IgD-negative memory B cell (primary cell): Measurements from ENCODE around the gene ZPR1. TPM values are rescaled to one million over a fixed set of nuclear protein-coding genes. Genes with fewer than 3 reads are reported as not detected.
A peak's percentile ranks its signal among the peaks of the same experiment; 100 is the strongest.
"Not testable (repeated sequence)": the region's sequence is repeated elsewhere in the genome, so short reads cannot be mapped to it uniquely, and the experiment has no call there.

ENCODE experiments used
- H3K27ac Mint-ChIP-seq, 3 donors: one replicate each; pipeline ENCODE4 v1.8.0; 2020 to 2022; ENCODE audit warnings: mild to moderate bottlenecking in 3 of 3, mixed read lengths in 3 of 3, moderate library complexity in 1 of 3
- H3K27me3 Mint-ChIP-seq: one replicate; pipeline ENCODE4 v1.8.0; 2021; ENCODE audit warnings: mixed read lengths
- H3K36me3 Mint-ChIP-seq: one replicate; pipeline ENCODE4 v1.8.0; 2020; ENCODE audit warnings: mild to moderate bottlenecking, mixed read lengths
- H3K4me1 Mint-ChIP-seq, 3 donors: one replicate each; pipeline ENCODE4 v1.8.0; 2020 to 2022; ENCODE audit warnings: mixed read lengths in 3 of 3, mild to moderate bottlenecking in 1 of 3
- H3K4me3 Mint-ChIP-seq, 4 donors: one replicate each; pipeline ENCODE4 v1.8.0; 2020 to 2022; ENCODE audit warnings: mild to moderate bottlenecking in 4 of 4, mixed read lengths in 4 of 4, moderate library complexity in 3 of 4
- H3K9me3 Mint-ChIP-seq, 3 donors: one replicate each; pipeline ENCODE4 v1.8.0; 2020 to 2021; ENCODE audit warnings: mixed read lengths in 3 of 3, mild to moderate bottlenecking in 1 of 3
- polyA plus RNA-seq: library from polyadenylated mRNA; unstranded; fragments of 300-500 nt; fragmentation: Illumina TruSeq; gene quantifications from one replicate; pipeline ENCODE4 v1.2.3, GENCODE V29; 2021

The ZPR1 gene
- polyA plus RNA-seq, 1 donor from 2014 or later, result 56.3 TPM

DNA sequence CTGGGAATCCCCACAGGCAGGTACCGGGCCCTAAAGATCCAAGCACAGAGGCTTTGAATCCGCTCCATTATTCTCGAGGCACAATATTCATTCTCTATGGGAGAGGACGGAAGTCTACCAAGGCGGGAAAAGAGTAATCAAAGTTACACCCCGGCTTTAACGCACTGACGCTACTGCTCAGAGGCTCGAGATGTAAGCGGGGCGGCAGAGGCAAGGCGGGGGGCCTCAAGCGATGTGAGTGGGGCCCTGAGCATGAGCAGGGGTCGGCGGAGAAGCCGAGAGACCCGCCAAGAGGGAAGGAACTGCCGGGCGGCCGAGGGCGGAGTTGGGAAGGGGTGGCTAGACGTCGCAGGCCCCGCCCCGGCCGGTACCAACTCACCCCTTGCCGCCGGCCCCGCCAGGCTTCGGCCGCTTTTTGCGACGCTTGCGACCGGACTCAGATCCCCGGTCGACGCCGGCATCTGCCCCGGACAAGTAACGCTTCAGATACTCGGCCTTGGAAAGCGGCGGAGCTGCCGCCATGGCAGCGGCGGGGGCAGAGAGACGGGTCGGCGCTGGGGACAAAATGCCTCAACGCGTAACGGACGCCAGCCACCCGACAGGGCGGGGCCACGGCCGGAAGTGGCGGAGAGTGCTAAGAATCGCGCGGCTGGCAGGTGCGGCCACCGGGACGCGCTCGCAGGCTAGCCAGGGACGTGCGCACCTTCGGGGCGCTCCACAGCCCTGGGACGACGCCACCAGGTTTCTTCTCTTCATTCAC is 15.2 kb downstream of the ZPR1 start, which contains the start of gene BUD13:
BUD13 (minus strand) TSS at position 545 of the 760 bp plus-strand sequence; CDS start at position 522, 23 bp downstream.
- H3K9me3 Mint-ChIP-seq, result no peaks in the 10 kb centered on the region

DNA sequence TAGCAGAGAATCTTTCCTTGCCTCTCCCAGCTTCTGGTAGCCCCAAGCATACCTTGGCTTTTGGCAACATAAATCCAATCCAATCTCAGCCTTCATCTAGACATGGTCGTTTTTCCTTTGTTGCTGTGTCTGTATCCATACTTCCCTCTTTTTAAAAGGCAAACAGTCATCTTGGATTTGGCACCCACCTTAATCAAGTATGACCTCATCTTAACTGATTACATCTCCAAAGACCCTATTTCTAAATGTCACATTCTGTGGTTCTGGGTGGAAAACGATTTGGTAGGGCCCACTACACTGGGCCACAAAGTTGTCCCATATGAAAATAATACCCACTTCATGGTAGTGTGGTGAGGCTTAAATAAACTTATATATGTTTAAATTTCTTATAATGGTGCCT is 15.9 kb downstream of the ZPR1 start:
- Mint-ChIP-seq H3K27ac (peak overlapping the region; percentile 97 to 100 (median 98)), H3K27me3 (no peaks in the 10 kb centered on the region), H3K9me3 (no peaks in the 10 kb centered on the region), H3K4me3 (peak overlapping the region; percentile 95 to 99 (median 96)), H3K36me3 (peaks cover 6% of the 10 kb centered on the region), H3K4me1 (peaks cover 20 to 29% (median 27%) of the 10 kb centered on the region in 3 donors)

More for the DNA sequence above, 15.2 kb downstream of the ZPR1 start, which contains the start of gene BUD13:
- Mint-ChIP-seq H3K27me3 (no peaks in the 10 kb centered on the region), H3K36me3 (peaks cover 6% of the 10 kb centered on the region), H3K27ac (peak within 1 kb of the TSS; percentile 97 to 100 (median 98)), H3K4me3 (peak within 1 kb of the TSS; percentile 95 to 99 (median 96)), H3K4me1 (peaks cover 20 to 29% (median 27%) of the 10 kb centered on the region in 3 donors)

GRCh38 chr11:116762132-116762531 is 25.7 kb downstream of the ZPR1 start:
- H3K27ac Mint-ChIP-seq, result no peak overlapping the region
- peaks cover 5% of the 10 kb centered on the region for H3K36me3 Mint-ChIP-seq
- H3K4me3 Mint-ChIP-seq, result no peak overlapping the region
- H3K4me1 Mint-ChIP-seq, result peaks cover 3 to 4% (median 4%) of the 10 kb centered on the region in 3 donors
- no peaks in the 10 kb centered on the region for H3K9me3 Mint-ChIP-seq
- no peaks in the 10 kb centered on the region for H3K27me3 Mint-ChIP-seq

DNA sequence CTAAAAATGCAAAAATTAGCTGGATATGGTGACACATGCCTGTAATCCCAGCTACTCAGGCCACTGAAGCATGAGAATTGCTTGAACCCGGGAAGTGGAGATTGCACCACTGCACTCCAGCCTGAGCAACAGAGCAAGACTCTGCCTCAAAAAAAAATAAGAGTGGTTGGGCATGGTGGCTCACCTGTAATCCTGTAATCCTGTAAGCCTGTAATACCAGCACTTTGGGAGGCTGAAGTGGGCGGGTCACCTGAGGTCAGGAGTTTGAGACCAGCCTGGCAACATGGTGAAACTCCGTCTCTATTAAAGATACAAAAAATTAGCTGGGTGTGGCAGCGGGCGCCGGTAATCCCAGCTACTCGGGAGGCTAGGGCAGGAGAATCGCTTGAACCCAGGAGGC is 31.8 kb downstream of the ZPR1 start:
- not testable (repeated sequence) for H3K27ac Mint-ChIP-seq, H3K36me3 Mint-ChIP-seq, H3K9me3 Mint-ChIP-seq, H3K4me1 Mint-ChIP-seq, H3K27me3 Mint-ChIP-seq, H3K4me3 Mint-ChIP-seq

GRCh38 chr11:116750070-116750718 is 37.6 kb downstream of the ZPR1 start:
- Mint-ChIP-seq H3K27ac (no peak overlapping the region), H3K36me3 (peaks cover 6% of the 10 kb centered on the region), H3K27me3 (no peaks in the 10 kb centered on the region), H3K4me1 (no peaks in the 10 kb centered on the region), H3K9me3 (no peaks in the 10 kb centered on the region), H3K4me3 (no peak overlapping the region)

DNA sequence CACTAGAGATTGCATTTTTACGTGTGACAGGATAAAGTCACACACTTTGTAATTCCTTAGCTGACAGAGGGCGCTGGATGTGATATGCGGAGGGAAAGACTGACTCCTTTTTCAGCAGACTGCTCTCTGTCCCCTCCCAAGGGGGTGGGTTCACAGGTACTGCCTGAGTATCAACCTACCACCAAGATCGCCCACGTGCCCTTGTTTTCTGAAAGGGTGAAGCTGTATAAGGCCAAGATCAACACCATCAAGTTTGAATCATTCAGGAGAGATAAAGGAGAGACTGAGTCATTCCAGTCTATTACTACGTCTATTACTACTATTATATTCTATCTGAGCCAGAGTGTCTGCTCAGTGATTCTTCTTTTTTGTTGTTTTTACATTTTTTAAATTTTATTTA is 45.7 kb downstream of the ZPR1 start:
- Mint-ChIP-seq H3K4me1 (peaks cover 0 to 2% (median 1%) of the 10 kb centered on the region in 3 donors), H3K9me3 (no peaks in the 10 kb centered on the region), H3K27ac (peak overlapping the region in 1 of 3 donors; percentile 89), H3K36me3 (peaks cover 6% of the 10 kb centered on the region), H3K4me3 (no peak overlapping the region), H3K27me3 (no peaks in the 10 kb centered on the region)

GRCh38 chr11:116740741-116741140 is 47.1 kb downstream of the ZPR1 start:
- Mint-ChIP-seq H3K9me3 (no peaks in the 10 kb centered on the region), H3K27me3 (no peaks in the 10 kb centered on the region), H3K4me1 (peaks cover 0 to 2% (median 1%) of the 10 kb centered on the region in 3 donors), H3K36me3 (peaks cover 4% of the 10 kb centered on the region), H3K27ac (peak overlapping the region in 1 of 3 donors; percentile 51), H3K4me3 (no peak overlapping the region)

- Mint-ChIP-seq H3K4me1 (peaks cover 0 to 3% (median 2%) of the 10 kb centered on the region in 3 donors), H3K27me3 (no peaks in the 10 kb centered on the region), H3K9me3 (no peaks in the 10 kb centered on the region), H3K36me3 (peaks cover 4% of the 10 kb centered on the region), H3K4me3 (no peak overlapping the region), H3K27ac (peak overlapping the region in 1 of 3 donors; percentile 24)
Observed at GRCh38 chr11:116738975-116739374, 48.8 kb downstream of the ZPR1 start.

DNA sequence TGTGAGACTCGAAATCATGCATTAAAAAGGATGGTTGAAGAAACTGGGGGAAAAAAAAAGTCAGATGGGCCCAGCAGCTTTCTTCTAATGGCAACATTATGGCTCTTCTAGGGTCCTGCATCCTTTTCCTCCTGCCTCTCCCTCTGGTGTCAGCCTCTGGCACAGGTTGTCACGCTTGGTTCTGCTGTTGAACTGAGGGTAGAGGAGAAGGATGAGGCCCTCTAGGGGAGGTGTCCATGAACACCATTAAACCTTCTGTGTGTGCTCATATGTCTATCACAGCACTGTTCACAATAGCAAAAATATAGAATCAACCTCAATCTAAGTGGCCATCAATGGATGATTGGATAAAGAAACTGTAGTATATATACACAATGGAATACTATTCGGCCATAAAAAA is 51.1 kb downstream of the ZPR1 start:
- H3K27me3 Mint-ChIP-seq, result peaks cover 9% of the 10 kb centered on the region
- no peak overlapping the region for H3K27ac Mint-ChIP-seq
- H3K4me3 Mint-ChIP-seq, result no peak overlapping the region
- peaks cover 4% of the 10 kb centered on the region for H3K36me3 Mint-ChIP-seq
- no peaks in the 10 kb centered on the region for H3K9me3 Mint-ChIP-seq
- H3K4me1 Mint-ChIP-seq, result peaks cover 4 to 13% (median 10%) of the 10 kb centered on the region in 3 donors

DNA sequence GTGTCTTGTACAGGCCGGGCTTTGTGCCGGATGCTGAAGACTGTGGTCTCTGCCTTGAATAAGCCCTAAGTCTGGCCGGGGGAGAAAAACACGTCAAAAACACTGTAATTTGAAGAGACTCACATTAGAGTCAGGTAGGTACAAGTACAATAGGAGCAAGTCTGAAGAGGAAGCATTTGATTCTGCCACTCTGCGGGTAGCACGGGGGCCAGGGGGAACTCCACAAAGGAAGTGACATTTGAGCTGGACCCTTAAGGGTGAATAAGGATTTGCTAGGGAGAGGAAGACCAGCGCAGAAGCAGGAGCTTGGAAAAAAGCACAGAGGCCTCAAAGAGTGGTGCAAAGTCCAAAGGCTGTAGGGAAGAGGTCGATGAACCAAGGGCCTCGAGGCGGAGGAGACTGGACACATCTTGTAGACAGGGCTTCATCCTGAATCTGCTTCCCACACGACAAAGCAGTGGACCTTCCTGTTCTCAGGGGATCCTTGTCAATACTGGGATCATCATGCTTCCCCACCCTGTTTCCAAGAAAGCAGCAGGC is 53.8 kb downstream of the ZPR1 start:
- peaks cover under 1% of the 10 kb centered on the region for H3K36me3 Mint-ChIP-seq
- peaks cover 4 to 13% (median 10%) of the 10 kb centered on the region in 3 donors for H3K4me1 Mint-ChIP-seq
- H3K9me3 Mint-ChIP-seq, result no peaks in the 10 kb centered on the region
- H3K27ac Mint-ChIP-seq, result no peak overlapping the region
- H3K27me3 Mint-ChIP-seq, result peaks cover 10% of the 10 kb centered on the region
- H3K4me3 Mint-ChIP-seq, result no peak overlapping the region

DNA sequence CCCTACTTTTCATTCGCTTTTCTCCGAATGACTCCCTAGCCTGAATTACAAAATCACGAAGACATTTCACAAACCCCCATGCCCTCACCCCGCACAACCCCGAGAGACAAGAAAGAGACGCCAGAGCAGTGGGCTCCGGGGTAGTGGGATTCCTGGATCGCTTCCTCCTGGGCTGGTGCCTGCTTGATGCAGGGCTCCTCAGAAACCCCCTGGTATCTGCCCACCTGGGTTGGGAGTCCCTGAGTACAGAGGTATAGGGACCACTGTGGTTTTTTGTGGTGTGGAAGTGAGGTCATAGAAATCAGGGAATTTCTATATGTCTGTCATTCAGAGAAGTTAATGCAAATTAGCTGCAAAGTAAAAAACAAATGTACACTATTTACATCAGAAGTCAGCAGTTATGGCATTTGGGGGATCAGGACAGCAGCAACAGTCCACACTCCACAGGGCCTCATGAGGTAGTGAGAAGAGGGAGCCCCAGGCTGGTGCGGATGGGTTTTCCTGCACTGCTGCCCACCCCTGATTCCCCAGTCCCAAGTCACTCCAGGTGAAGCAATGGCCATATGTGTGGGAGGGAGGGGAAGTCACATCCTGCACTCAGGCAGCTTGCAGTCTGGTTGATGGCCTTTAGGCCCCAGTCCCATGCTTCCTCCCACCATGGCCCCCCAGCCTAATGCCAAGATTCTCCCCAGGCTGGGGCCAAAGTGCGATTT is 54.6 kb downstream of the ZPR1 start:
- peaks cover 12% of the 10 kb centered on the region for H3K27me3 Mint-ChIP-seq
- no peaks in the 10 kb centered on the region for H3K9me3 Mint-ChIP-seq
- H3K4me3 Mint-ChIP-seq, result peak overlapping the region in 2 of 4 donors; percentile 87 to 91
- no peak overlapping the region for H3K27ac Mint-ChIP-seq
- peaks cover 4 to 13% (median 10%) of the 10 kb centered on the region in 3 donors for H3K4me1 Mint-ChIP-seq
- no peaks in the 10 kb centered on the region for H3K36me3 Mint-ChIP-seq

- no peak overlapping the region for H3K27ac Mint-ChIP-seq
- peaks cover 12% of the 10 kb centered on the region for H3K27me3 Mint-ChIP-seq
- H3K9me3 Mint-ChIP-seq, result no peaks in the 10 kb centered on the region
- no peaks in the 10 kb centered on the region for H3K36me3 Mint-ChIP-seq
- H3K4me1 Mint-ChIP-seq, result peaks cover 4 to 13% (median 10%) of the 10 kb centered on the region in 3 donors
- H3K4me3 Mint-ChIP-seq, result peak overlapping the region in 2 of 4 donors; percentile 87 to 91
Observed at GRCh38 chr11:116732271-116733042, 55.4 kb downstream of the ZPR1 start.

- Mint-ChIP-seq H3K27ac (peak overlapping the region in 1 of 3 donors; percentile 17), H3K9me3 (no peaks in the 10 kb centered on the region), H3K36me3 (no peaks in the 10 kb centered on the region), H3K4me3 (no peak overlapping the region), H3K4me1 (peaks cover 4 to 13% (median 10%) of the 10 kb centered on the region in 3 donors), H3K27me3 (peaks cover 12% of the 10 kb centered on the region)
Observed at GRCh38 chr11:116731821-116732220, 56.0 kb downstream of the ZPR1 start.

DNA sequence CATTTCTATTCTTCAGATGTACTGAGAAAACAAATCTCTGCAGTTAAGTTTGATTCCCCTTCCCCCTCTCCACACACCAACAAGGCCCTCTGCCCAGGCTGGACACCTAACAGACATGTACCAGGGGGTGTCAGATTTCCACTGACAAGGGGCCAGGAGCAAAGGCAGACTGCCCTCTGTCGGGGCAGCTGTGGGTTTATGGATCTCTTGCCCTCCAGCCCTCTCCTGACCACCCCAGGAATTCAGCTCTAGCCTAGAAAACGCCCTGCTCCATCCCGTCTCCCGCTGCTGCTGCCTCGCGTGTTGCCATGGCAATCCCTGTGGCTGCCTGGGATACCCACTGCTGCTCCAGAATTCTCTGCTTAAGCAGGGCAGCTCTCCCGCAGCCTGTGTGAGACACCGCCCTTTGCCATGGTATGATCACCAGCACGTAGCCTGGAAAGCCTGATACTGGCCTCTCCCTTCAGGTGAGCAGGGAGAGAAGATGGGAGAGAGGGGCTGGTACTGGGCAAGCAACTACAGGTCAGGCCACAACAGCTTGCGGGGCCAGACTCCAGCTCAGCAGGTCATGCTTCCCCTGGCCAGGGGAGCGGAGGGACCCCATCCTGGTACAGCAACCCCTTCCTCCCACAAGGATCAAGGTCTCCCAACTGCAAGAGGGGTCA is 56.6 kb downstream of the ZPR1 start:
- Mint-ChIP-seq H3K9me3 (no peaks in the 10 kb centered on the region), H3K4me1 (peaks cover 4 to 13% (median 10%) of the 10 kb centered on the region in 3 donors), H3K27me3 (peaks cover 12% of the 10 kb centered on the region), H3K36me3 (no peaks in the 10 kb centered on the region), H3K27ac (no peak overlapping the region), H3K4me3 (no peak overlapping the region)
